ENCODE data around the gene EML4.

Gene EML4

DNA sequence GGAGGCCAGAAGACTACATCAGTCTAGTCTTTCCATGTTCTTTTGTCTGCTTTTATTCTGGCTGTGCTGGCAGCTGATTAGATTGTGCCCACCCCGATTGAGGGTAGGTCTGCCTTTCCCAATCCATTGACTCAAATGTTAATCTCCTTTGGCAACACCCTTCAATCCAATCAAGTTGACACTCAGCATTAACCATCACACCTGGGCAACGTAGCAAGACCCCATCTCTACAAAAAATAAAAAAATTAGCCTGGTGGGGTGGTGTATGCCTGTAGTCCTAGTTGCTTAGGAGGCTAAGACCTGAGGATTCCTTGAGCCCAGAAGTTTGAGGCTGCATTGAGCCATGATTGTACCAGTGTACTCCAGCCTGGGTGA lies 33.5 kb downstream of the EML4 start:
- H3K27me3 Mint-ChIP-seq (ENCODE audit: low read depth) = no peaks in the 10 kb centered on the region
- H3K4me3 Mint-ChIP-seq = no peak overlapping the region
- H3K9me3 Mint-ChIP-seq = no peaks in the 10 kb centered on the region
- DNase-seq (ENCODE audit: low spot score) = no peak
- no peak overlapping the region for H3K27ac Mint-ChIP-seq
- H3K36me3 Mint-ChIP-seq (ENCODE audit: low read depth) = no peaks in the 10 kb centered on the region
- peaks cover 26% of the 10 kb centered on the region for H3K4me1 Mint-ChIP-seq (ENCODE audit: low read depth)

DNA sequence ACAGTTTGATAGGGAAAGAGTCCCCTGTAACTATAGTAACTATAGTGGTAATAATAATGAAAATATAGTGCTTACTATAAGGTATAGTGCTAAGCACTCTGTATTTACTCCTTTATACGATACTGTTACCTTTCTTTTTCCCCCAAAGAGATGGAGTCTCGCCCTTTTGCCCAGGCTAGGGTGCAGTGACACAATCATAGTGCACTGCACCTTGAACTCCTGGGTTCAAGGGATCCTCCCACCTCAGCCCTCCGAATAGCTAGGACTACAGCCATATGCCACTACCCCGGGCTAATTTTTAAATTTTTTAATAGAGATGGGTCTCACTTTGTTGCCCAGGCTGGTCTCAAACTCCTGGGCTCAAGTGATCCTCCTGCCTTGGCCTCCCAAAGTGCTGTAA lies 34.6 kb downstream of the EML4 start:
- Mint-ChIP-seq H3K36me3 (ENCODE audit: low read depth) (peaks cover under 1% of the 10 kb centered on the region), H3K27ac (no peak overlapping the region), H3K27me3 (ENCODE audit: low read depth) (no peaks in the 10 kb centered on the region), H3K4me3 (no peak overlapping the region), H3K4me1 (ENCODE audit: low read depth) (peaks cover 16% of the 10 kb centered on the region), H3K9me3 (no peaks in the 10 kb centered on the region)
- no peak for DNase-seq (ENCODE audit: low spot score)

DNA sequence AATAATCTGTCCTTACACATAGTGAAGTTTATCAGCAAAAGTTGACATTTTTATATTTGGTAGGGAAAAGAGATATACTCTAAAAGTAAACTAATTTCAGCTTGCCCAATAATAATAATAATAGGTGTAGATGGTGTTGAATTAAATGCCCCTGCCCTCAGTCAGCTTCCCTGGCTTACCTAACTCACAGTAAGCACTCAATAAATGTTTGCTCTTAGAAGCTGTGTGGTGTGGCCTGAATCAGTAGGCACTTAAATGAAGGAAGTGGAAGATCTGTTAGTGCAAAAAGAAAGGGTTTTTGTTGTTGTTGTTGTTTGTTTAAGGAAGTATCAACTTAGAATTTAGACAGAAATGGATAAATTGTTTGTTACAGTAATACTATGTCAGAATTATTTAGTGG lies 36.2 kb downstream of the EML4 start:
- Mint-ChIP-seq H3K9me3 (no peaks in the 10 kb centered on the region), H3K27ac (no peak overlapping the region), H3K4me3 (no peak overlapping the region), H3K4me1 (ENCODE audit: low read depth) (peaks cover 9% of the 10 kb centered on the region), H3K36me3 (ENCODE audit: low read depth) (peaks cover 1% of the 10 kb centered on the region), H3K27me3 (ENCODE audit: low read depth) (no peaks in the 10 kb centered on the region)
- DNase-seq (ENCODE audit: low spot score) = no peak

DNA sequence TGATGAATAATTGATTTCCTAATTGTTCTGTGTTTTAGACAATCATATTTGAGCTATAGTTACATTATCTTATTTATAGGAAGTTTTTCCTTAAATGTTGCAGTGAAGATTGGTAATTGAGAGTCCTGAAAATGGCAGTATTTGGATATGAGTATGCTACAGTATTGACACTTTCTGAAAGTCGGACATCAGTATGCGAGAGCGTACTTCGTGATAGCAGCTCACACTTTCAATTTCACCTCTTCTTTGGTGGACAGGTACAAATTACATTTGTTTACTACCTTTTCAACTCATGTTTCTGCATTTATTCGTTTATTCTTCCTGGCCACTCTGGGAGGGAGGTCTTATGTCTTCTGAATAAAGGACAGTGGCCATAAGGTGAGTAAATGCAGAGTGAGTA lies 38.7 kb downstream of the EML4 start:
- DNase-seq (ENCODE audit: low spot score) = no peak
- H3K36me3 Mint-ChIP-seq (ENCODE audit: low read depth) = peaks cover 1% of the 10 kb centered on the region
- H3K4me3 Mint-ChIP-seq = no peak overlapping the region
- peaks cover 12% of the 10 kb centered on the region for H3K4me1 Mint-ChIP-seq (ENCODE audit: low read depth)
- H3K27me3 Mint-ChIP-seq (ENCODE audit: low read depth) = no peaks in the 10 kb centered on the region
- no peak overlapping the region for H3K27ac Mint-ChIP-seq
- no peaks in the 10 kb centered on the region for H3K9me3 Mint-ChIP-seq

DNA sequence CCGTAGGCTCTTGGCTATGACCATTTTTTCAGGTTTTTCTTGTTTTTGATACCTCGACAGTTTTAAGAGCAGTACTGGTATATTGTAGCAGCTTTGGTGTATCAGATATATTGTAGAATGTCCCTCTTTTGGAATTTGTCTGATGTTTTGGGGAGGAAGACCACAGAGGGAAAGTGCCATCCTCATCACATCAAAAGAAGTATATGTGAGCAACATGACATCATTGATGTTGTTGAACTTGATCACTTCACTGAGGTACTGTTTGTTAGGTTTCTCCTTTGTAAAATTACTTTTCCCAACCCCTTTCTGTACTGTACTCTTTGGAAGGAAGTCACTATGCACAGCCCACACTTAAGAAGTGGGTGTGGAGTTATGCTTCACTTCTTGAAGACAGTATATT lies 41.0 kb downstream of the EML4 start:
- H3K36me3 Mint-ChIP-seq (ENCODE audit: low read depth) = peaks cover 1% of the 10 kb centered on the region
- H3K27ac Mint-ChIP-seq = no peak overlapping the region
- H3K4me3 Mint-ChIP-seq = no peak overlapping the region
- H3K27me3 Mint-ChIP-seq (ENCODE audit: low read depth) = no peaks in the 10 kb centered on the region
- H3K9me3 Mint-ChIP-seq = no peaks in the 10 kb centered on the region
- no peak for DNase-seq (ENCODE audit: low spot score)
- H3K4me1 Mint-ChIP-seq (ENCODE audit: low read depth) = peaks cover 12% of the 10 kb centered on the region

DNA sequence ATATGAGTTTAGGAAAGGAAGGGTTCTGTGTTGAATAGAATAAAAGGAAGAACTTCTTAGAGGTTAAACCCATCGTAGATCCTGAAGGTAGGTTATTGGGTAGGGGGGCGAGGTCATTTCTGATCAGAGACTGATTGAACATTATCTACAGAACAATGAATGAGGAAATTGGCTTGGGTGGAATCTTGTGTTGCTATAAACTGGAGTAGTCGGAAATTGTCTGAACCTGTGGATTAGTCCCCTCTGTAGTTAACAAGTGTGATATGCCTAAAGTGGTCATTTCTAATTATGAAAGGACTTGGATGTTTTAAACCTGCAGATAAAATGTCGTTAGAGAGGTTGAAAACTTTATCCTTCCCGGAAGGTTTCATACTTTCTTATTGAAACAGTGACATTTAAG lies 42.1 kb downstream of the EML4 start:
- Mint-ChIP-seq H3K36me3 (ENCODE audit: low read depth) (peaks cover 1% of the 10 kb centered on the region), H3K27ac (no peak overlapping the region), H3K27me3 (ENCODE audit: low read depth) (no peaks in the 10 kb centered on the region), H3K4me1 (ENCODE audit: low read depth) (peaks cover 7% of the 10 kb centered on the region), H3K9me3 (no peaks in the 10 kb centered on the region), H3K4me3 (no peak overlapping the region)
- DNase-seq (ENCODE audit: low spot score) = no peak

DNA sequence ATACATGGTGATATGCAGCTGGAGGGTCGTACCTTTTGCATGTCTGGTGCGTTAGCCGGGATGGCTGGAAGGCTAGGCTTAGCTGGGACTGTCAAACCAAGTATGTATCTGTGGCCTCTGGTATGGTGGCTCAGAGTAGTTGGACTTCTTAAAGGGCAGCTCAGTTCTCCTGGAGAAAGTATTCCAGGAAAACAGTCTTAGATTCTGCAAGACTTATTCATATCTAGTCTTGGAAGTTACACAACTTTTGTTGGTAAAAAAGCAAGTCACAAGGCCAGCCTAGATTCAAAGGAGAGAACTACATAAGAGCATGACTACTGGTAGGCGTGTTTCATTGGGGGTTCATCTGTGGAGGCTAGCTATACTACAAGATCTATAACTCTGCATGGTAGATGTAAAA lies 45.5 kb downstream of the EML4 start:
- no peak for DNase-seq (ENCODE audit: low spot score)
- H3K27ac Mint-ChIP-seq = no peak overlapping the region

DNA sequence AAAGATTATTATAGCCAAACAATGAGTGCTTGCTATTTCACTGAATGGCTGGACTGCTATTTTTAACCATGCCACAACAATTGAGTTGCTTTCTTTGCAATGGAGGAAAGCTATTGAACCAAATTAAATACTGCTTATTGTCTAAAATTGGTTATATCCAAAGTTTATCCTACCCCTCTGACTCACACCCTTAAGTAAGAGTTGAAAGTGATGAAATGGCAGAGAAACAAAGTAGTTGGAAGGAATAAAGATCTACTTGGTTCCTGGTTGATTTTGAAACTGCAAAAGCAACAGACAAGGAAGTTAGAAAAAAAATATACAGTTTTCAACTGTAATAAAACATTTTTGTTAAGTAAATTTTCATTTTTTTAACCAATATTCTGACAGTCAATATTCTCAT lies 47.5 kb downstream of the EML4 start:
- H3K36me3 Mint-ChIP-seq (ENCODE audit: low read depth) = no peaks in the 10 kb centered on the region
- H3K4me3 Mint-ChIP-seq = no peak overlapping the region
- H3K9me3 Mint-ChIP-seq = no peaks in the 10 kb centered on the region
- no peak for DNase-seq (ENCODE audit: low spot score)
- H3K27me3 Mint-ChIP-seq (ENCODE audit: low read depth) = no peaks in the 10 kb centered on the region
- H3K27ac Mint-ChIP-seq = no peak overlapping the region
- H3K4me1 Mint-ChIP-seq (ENCODE audit: low read depth) = peaks cover 8% of the 10 kb centered on the region

More for the DNA sequence above, 45.5 kb downstream of the EML4 start:
- Mint-ChIP-seq H3K4me3 (no peak overlapping the region), H3K27me3 (ENCODE audit: low read depth) (no peaks in the 10 kb centered on the region), H3K4me1 (ENCODE audit: low read depth) (peaks cover 14% of the 10 kb centered on the region), H3K36me3 (ENCODE audit: low read depth) (no peaks in the 10 kb centered on the region), H3K9me3 (no peaks in the 10 kb centered on the region)

DNA sequence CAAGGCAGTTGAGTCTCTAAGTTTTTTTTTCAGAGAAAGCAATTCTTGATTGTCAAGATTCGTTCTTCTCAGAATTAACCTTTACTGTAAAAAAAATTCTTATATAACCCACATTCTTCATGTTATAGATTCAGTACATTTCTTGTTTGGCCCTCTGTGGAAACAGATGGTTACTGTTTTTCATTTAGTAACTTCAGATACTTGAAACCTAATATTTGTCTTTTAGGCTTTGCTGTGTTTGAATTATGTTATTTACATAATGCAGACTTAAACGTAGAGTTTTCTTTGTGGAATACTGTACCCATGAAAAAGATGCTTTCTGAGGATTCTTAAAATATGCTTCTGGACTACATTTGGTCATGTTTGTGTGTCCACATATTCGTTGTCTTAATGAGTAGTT lies 48.2 kb downstream of the EML4 start:
- DNase-seq (ENCODE audit: low spot score) = no peak
- Mint-ChIP-seq H3K27ac (no peak overlapping the region), H3K4me1 (ENCODE audit: low read depth) (peaks cover 7% of the 10 kb centered on the region), H3K27me3 (ENCODE audit: low read depth) (no peaks in the 10 kb centered on the region), H3K36me3 (ENCODE audit: low read depth) (no peaks in the 10 kb centered on the region), H3K4me3 (no peak overlapping the region), H3K9me3 (no peaks in the 10 kb centered on the region)

DNA sequence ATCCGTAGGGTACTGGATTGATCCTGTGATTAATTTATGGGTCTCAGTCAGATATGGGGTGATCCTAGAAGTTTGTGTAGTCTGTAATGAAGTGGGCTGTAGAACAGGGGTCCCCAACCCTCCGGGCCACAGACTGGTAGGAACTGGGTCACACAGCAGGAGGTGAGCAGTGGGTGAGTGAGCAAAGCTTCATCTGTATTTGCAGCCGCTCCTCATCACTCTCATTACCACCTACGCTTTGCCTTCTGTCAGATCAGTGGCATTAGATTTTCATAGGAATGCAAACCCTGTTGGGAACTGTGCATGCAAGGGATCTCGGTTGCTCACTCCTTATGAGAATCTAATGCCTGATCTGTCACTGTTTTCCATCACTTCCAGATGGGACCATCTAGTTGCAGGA lies 48.8 kb downstream of the EML4 start:
- Mint-ChIP-seq H3K4me3 (no peak overlapping the region), H3K36me3 (ENCODE audit: low read depth) (peaks cover under 1% of the 10 kb centered on the region), H3K27me3 (ENCODE audit: low read depth) (no peaks in the 10 kb centered on the region), H3K4me1 (ENCODE audit: low read depth) (peaks cover 8% of the 10 kb centered on the region), H3K9me3 (no peaks in the 10 kb centered on the region), H3K27ac (no peak overlapping the region)
- DNase-seq (ENCODE audit: low spot score) = no peak

DNA sequence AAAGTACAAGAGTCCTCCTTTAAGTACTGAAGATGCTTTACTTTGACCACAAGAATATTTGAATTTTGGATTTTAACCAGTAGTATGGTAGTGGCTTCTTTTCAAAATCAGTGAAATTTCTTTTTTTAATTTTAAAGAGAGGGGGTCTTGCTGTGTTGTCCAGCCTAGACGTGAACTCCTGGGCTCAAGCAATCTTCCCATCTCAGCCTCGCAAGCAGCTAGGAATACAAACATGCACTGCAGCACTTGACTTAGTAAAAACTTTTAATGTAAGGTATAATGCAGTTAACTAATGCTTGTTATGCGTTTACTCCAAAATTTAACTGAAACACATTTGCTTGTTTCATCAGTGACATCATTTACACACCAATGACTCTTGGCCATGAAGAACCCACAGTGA lies 49.6 kb downstream of the EML4 start:
- Mint-ChIP-seq H3K27ac (no peak overlapping the region), H3K4me1 (ENCODE audit: low read depth) (peaks cover 10% of the 10 kb centered on the region), H3K9me3 (no peaks in the 10 kb centered on the region), H3K27me3 (ENCODE audit: low read depth) (no peaks in the 10 kb centered on the region), H3K4me3 (no peak overlapping the region), H3K36me3 (ENCODE audit: low read depth) (peaks cover 5% of the 10 kb centered on the region)
- no peak for DNase-seq (ENCODE audit: low spot score)

DNA sequence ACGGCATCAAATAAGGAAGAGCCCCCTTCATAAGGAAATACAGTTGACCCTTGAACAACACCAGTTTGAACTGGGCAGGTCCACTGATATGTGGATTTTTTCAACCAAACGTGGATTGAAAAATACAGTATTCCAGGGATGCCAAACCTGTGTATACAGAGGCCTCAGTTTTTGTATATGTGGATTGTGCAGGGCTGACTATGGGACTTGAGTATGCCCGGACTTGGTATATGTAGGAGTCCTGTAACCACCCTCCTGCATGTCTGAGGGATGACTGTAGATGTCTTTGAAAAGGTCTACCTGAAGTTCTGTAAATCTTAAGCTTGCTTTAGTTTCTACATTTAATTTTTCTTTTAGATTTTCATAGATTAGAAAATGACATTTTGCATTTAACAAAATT lies 50.0 kb downstream of the EML4 start:
- no peak overlapping the region for H3K4me3 Mint-ChIP-seq
- H3K27me3 Mint-ChIP-seq (ENCODE audit: low read depth) = no peaks in the 10 kb centered on the region
- H3K27ac Mint-ChIP-seq = no peak overlapping the region
- H3K9me3 Mint-ChIP-seq = no peaks in the 10 kb centered on the region
- peaks cover 10% of the 10 kb centered on the region for H3K4me1 Mint-ChIP-seq (ENCODE audit: low read depth)
- DNase-seq (ENCODE audit: low spot score) = no peak
- peaks cover 5% of the 10 kb centered on the region for H3K36me3 Mint-ChIP-seq (ENCODE audit: low read depth)

DNA sequence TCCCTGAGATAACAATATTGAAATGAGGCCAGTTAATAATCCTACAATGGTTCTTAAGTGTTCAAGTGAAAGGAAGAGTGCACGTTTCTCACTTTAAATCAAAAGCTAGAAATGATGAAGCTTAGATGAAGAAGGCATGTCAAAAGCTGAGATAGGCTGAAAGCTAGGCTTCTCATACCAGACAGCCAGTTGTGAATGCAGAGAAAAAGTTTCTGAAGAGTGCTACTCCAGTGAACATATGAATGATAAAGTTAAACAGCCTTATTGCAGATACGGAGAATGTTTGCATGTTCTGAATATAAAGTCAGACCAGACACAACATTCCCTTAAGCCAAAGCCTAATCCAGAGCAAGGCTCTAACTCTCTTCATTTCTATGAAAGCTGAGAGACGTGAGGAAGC lies 51.4 kb downstream of the EML4 start:
- no peak overlapping the region for H3K4me3 Mint-ChIP-seq
- H3K27me3 Mint-ChIP-seq (ENCODE audit: low read depth) = no peaks in the 10 kb centered on the region
- peaks cover 12% of the 10 kb centered on the region for H3K4me1 Mint-ChIP-seq (ENCODE audit: low read depth)
- H3K36me3 Mint-ChIP-seq (ENCODE audit: low read depth) = peaks cover 5% of the 10 kb centered on the region
- DNase-seq (ENCODE audit: low spot score) = no peak
- no peak overlapping the region for H3K27ac Mint-ChIP-seq
- no peaks in the 10 kb centered on the region for H3K9me3 Mint-ChIP-seq

DNA sequence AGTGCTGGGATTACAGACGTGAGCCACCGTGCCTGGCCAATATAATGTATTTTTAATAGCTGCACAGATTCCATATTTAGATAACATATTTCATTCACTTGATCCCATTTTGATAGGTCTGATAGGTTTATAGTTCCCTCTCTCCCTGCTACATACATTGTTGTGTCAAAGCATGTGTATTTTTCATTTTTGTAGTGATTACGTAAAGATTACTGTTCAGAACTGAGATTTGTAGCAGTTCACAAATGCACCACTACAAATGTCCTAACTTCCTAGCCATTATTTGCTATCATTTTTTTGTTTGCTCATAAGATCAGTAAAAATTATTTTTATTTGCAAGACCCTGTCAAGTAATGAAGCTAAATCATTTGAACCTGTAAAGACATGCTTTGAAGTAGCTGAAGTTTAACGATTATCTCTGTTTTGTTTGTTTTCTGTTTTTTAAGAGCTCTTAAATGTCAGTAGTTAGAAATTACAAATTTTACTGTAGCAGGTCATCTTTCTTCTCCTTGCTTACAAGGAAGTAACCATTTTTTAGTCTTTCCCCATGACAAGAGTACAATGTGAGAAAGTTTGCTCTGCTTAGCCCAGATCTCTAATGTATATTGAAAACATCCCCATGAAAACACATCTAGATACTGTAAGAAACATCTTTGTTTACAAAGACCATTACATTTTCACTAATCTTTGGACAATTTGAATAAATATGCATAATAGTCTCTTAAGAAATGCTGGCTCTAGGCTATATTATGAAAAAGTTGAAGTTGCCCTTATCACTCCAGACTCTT lies 54.1 kb downstream of the EML4 start:
- DNase-seq (ENCODE audit: low spot score) = no peak

DNA sequence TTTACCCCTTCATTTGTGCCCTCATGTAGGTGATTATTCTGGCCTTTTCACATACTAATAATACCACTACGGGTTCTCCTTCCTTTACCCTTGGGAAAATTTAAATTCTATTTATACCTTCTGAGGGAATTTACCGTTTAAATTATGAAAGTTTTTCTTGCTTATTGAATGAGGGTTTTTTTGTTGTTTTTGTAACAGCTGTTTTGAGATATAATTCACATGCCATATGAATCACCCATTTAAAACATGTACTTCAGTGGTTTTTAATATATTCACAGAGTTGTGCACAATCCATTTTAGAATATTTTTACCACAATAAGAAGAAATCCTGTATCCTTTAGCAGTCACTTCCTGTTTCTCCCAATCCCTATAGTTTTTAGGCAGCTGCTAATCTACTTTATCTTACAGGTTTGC lies 54.7 kb downstream of the EML4 start:
- Mint-ChIP-seq H3K4me1 (ENCODE audit: low read depth) (peaks cover 10% of the 10 kb centered on the region), H3K4me3 (no peak overlapping the region), H3K27ac (no peak overlapping the region), H3K27me3 (ENCODE audit: low read depth) (no peaks in the 10 kb centered on the region), H3K9me3 (no peaks in the 10 kb centered on the region), H3K36me3 (ENCODE audit: low read depth) (peaks cover 5% of the 10 kb centered on the region)
- DNase-seq (ENCODE audit: low spot score) = no peak

More for the DNA sequence above, 54.1 kb downstream of the EML4 start:
- Mint-ChIP-seq H3K9me3 (no peaks in the 10 kb centered on the region), H3K4me1 (ENCODE audit: low read depth) (peaks cover 12% of the 10 kb centered on the region), H3K27ac (no peak overlapping the region), H3K27me3 (ENCODE audit: low read depth) (no peaks in the 10 kb centered on the region), H3K4me3 (no peak overlapping the region), H3K36me3 (ENCODE audit: low read depth) (peaks cover 5% of the 10 kb centered on the region)

Data from T-helper 2 cell treated with Interferon-gamma antibody and Interleukin-4, amounts not matched to agents 5 μg/mL and 100 μg/mL, for 36 hours (primary cell).